HG02610 (cell line): ENCODE results near the gene LGR5.
"Not testable (repeated sequence)": the region's sequence is repeated elsewhere in the genome, so short reads cannot be mapped to it uniquely, and the experiment has no call there.

Source experiments
- ATAC-seq: cut with Tn5 transposase; IDR thresholded peaks from one replicate; pipeline ENCODE4 v1.9.1; 2021; ENCODE audit warnings: mild to moderate bottlenecking, moderate library complexity; ENCODE audit not compliant: unreplicated experiment

Gene LGR5

DNA sequence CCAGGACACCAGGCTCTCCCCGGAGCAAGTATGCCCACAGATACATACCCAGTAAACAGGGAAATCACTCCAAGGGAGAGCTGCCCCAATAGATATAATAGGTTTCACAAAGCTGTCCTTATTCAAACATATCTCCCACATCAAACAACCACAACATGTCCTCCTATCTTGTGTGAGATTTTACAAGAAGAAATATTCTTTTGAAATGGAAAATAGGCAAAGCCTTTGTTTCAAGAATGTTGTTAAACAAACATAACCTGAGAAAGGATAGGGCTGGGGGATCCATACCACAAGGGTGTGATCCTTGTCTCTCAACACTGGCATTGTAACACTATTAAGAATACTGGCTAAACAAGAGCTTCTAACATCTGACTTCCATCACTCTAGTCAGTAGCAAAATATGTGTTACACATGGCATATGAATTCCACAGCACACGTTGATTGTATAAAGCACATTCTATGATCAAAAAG, 32.9 kb downstream of the LGR5 start:
- ATAC-seq, result no peak

DNA sequence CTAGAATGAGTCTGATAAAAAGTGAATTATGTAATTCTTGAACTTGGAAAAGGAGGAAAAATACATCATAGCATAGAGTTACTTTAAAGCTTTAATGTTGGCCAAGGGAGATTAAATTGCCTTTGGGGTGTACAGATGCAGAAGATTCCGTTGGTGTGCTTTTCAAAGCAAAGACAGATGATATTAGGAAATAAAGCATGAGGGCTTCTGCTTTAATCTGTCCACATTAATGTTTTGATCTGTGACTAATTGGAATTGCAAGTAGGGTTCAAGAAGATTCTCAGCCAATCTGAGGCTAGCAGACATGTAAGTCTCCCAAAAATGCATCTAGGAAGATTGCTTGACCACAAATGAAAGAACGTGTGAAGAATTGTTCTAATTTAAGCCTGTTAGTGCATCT, 35.2 kb downstream of the LGR5 start:
- ATAC-seq, result no peak

DNA sequence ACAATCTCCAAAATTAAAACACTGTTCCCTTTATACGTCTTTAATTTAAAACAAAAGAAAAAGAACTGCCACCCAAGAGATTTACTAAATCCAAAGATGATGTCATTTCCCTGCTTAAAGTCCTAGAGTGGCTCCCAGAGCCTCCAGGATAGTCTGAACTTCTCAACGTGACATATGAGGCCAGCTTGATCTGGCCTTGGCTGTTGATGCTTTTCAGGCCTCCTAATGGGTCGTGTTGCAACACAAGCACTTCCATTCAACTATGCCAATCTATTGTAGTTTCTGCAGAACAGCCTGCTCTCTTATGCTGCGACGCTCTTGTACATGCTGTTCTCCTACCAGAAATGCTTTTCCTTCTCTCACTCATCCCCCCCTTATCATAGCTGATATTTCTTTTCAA, 35.7 kb downstream of the LGR5 start:
- no peak for ATAC-seq

DNA sequence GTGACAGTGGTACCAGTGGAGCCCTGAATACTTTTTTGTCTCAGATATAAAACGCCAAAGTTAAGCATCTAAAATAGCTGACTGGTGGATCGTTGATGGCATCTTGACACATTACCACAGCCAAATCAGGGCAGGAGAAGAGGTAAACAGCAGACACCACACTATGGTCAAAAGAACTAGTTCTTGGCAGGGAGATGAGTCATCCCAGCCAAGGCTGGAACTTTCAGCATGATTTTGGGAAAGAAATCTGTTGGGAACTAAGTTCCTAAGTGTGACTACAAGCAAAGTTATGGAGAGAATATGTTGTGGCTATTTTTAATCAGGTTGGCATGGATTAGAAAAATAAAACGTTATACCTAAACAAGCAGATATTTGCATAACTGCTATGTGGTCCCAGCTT, 36.9 kb downstream of the LGR5 start:
- no peak for ATAC-seq

DNA sequence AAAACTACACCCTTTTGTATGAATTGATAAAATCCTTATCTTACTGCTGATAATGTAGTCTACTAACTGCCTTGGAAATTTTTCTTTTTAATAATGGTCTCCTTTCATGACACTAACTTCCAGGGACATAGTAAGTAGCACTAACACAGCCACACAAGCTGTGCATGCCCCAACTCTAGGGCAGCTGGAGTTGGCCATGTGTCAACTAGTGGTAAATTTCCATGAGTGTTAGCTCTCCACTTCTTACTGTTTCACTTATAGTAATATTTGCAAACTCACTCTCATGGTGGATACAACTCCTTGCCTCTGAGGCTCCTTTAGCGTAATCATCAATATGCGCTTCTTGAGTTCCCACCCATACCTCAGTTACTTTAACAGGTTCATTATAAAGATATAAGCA, 38.0 kb downstream of the LGR5 start:
- ATAC-seq, result no peak

DNA sequence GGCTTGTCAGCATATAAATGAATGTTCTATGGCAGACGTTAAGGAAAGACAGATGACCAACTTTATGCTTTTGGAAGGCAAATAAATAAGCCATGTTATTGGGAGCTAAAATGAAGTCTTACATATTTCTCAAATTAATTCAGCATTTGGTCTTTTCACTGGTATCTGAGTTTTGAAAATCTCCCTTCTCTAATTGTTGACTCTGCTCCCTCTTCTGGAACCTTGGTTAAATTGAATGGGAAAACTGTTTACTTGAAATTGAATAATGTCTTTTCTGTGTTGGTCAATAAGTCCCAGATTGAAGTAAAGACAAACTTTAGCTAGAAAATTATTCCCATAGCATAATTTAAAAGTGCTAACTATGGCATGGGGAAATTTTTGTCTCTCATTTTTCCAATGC, 38.7 kb downstream of the LGR5 start:
- ATAC-seq, result no peak

DNA sequence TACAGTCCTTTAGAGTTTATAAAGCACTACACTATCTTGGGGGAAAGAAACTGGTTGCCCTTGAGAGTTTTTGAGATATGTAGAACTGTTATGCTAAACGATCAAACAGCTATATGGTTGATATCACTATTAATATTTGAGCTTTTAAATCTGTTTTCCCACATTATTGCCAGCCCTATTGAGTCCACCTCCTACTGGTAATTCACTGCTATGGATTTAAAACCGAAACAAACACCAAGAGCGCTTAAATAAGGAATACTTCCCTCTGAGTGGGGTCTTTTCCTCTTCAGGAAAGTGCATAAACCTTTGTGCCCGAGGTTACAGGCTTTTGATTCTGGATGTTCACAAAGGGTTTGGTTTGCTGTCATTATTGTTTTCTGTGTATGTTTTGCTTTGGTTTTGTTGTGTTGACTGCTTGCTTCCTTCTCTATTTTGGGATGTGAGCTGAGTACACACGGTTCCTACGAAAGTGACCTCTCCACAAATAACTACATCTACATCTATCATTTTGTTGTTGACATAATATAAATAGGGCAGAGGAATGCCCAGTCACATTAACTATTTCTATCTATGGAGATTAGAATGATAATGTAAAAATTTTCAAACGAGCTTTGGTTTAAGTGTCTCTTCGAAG, 44.8 kb downstream of the LGR5 start:
- ATAC-seq, result no peak

DNA sequence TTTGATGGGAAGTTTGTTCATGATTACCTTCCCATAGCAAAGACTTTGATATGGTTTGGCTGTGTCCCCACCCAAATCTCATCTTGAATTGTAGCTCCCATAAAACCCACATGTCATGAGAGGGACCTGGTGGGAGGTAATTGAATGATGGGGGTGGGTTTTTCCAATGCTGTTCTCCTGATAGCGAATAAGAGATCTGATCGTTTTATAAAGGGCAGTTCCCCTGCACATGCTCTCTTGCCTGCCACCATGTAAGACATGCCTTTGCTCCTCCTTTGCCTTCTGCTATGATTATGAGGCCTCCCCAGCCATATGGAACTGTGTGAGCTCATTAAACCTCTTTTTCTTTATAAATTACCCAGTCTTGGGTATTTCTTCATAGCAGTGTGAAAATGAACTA, 51.2 kb downstream of the LGR5 start:
- not testable (repeated sequence) for ATAC-seq

DNA sequence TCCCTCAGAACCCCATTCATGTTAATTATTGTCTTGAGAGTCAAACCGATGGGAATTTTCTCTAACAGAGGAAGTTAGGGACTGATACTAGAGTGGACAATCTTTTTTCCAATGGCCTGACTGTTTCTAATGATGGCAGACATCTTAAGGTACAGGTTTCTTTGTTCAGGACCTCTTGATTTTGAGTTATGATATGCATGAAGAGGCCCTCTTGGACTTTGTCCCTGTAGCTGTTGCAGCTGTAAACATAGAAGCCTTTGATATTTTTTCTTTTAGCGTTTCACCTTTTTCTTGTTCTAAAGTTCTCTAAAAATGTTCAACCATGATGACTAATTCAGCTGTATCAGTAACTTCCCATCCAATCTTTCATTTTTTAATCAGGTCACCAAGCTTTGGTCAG, 53.0 kb downstream of the LGR5 start:
- no peak for ATAC-seq

DNA sequence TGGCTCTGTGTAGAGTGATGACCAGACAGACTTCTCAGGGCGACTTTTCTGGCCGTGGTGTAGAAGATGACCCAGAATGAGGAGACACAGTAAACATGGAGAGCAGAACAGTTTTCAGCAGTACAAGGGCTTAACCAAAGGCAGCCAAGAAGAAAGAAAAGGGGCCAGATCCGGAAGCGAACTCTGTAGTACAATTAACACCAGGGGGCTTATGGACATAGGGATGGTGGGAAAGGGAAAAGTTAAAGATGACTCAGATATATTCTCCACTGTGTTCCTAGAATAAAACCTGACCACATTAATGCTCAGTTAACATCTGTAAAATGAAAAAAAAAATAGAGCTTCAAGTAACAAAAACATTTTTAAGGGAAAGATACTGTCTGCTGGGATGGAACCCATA, 60.2 kb downstream of the LGR5 start:
- ATAC-seq, result no peak

DNA sequence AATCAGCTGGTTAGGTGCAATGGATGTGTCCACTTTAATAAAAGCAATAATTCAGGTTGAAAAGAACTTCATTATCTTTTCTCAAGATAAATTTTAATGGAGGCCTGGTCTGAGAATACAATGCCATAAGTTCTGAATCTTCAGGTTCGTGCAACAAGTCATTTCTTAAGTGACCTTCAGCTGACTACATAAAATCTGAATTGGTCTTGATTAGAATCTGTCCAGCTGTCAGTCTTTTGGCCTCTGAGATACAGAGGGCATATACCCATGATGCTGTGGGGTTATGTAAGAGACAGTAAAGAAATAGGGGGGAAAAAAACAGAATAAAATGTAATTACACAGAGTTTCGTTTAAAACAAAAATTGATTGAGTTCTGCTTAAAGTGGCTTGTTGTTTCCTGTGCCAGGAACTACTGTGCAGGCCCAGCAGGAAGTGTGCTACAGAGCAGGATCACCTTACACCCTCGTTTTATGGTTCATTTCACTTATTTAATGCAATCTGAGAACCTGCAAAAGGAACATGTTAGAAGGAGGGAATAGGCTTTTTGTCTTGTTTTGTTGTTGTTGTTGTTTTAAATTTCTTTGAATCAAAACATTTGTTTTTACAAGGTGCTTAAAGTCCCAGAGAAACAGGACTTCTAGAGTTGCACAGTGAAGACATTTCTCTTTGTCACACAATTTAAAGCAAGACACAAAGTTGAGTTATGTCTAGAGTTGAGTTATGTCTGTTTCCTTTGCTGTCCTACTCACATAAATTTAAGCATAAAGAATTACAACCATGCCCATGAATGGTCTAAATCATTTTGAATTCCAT, 64.2 kb downstream of the LGR5 start:
- no peak for ATAC-seq

DNA sequence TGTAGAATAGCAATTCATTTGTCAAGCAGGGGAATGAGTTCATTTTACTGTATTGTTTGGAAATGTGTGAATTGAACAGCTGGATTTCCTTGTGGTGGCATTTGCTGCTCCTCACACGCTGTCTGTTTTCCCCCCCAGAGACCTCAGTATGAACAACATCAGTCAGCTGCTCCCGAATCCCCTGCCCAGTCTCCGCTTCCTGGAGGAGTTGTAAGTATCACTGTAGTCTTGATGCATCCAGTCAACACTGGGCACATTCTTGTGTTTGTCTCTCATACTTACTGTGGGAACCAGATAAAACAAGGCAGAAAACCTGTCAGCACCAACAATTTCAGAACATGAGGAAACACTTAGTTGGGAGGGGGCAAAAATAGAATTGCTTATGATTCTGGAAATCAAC, 64.9 kb downstream of the LGR5 start:
- no peak for ATAC-seq

DNA sequence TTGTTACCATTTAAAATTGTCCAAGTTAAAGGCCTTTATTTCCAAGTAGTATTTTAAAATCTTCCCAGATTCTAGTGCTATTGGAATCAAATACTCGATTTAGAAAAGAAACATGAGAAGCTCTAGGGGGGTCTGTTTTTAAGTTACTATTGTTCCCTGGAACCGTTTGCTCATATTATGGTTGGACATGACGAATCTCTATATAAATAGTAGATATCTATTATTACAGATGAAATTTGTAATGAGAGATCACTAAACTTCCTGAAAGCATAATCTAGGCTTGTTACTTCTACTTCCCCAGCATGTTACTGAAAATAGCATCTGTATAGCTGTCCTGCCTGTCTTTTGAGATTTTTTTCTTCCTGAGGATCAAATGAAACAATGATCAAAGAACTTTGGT, 70.1 kb downstream of the LGR5 start:
- ATAC-seq, result no peak

DNA sequence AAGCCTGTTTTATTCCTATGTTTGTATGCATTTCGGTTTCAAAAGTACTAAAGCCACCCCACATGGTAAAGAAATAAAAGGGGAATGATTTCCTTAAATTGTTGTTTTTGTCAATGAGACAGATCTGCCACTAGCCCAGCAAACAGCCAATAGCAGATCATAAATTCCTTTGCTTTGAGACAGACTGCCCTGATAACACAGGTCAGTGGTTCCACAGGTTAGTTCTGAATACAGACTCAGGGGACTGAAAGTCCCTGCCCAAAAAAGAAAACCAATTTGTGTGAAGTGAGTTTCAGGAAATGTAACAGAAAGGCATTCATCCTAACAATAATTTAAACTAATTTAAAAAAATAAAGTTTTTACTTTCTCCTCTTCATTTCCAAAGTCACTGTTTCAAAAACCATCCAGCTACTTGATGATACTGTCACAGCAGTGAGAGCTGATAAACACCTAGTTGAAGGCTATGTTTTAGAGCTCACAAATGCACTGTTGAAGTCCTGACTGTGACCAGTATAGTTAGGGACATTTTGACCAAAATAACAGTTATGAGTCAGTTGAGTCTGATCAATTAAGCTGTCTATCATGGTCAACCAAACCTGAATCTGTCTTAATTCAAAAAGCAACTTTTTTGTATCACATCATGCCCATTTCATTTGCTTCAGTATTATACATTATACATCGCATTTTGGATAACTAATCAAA, 77.7 kb downstream of the LGR5 start:
- no peak for ATAC-seq

DNA sequence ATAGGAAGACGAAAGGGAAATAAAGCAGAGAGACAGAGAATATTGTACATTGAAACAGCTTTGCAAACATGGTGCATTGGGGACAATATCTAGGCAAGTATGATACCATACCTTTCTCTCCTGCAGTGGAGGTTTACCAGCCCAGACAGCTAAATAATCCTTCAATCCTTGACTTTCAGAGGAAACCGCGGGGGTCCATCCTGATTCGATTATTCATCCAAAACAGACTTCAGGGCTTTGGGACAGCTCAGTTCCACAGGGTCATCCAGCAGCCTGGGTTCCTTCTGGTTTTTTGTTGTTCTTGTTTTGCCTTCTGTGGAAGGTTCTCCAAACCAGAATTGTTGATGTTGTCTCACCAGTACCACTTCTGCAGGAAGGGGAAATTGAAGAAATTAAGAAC, 81.5 kb downstream of the LGR5 start:
- no peak for ATAC-seq

DNA sequence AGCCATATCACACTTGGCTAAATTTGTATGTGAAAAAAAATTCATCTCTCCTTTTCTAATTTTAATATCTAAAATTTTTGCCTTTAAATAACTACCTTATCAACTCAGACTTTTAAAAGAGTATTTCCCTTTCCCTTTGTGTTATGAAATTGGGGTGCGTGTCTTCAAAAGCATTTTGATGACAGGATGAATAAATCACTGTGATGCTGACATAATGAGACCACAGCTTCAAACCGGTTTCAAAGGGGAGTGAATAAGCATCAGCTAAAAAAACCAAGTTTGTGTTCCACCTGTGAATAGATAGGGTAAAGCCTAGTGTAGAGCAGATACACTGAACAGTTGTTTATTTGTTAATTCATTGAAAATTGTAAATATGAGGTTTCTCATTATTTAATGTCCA, 85.0 kb downstream of the LGR5 start:
- no peak for ATAC-seq

DNA sequence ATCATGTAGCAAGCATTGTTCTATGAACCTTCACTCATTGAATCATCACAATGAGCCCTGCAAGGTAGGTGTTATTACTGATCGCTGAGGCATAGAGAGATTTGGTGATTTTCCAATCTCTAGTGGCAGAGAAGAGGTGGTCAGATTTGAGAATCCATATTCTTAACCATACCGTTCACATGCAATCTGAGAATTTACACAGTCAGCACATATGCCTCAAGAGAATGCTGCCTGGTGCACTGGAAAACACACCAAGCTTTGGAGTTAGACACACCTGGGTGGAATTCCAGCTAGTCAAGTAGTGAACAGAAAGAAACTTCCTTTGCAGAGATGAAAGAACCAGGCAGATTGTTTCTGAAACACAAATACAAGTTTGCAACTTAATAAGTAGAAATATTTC, 94.1 kb downstream of the LGR5 start:
- ATAC-seq, result no peak

DNA sequence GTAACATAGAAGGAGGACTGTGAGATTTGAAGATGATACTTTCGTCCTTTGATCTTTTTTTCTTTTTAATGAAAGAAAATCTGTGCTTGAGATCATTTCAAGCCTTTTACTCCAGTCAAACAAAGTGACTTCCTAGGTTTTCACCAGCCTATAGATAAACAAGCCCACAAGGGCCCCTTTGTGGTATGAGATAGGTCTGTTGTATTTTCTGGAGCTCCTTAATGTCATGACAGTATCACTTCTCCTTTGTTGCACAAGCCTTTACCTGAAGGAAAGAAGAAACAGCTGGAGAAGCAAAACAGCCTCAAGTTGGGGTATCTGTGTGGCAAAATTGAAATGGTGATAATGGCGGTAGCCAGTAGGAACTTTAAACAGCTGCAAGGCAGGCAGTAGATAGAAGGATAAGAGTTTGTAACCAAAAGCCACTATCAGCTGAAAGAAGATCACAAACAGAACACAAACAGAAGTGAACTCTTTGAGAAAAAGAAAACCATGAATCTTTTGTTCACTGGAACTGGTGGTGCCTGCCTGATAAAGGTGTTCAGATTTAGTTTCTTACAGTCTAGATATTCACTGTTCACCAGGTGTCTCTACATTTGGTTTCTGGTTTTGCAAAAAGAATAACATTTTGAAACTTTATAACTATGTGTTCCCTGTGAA, 96.8 kb downstream of the LGR5 start:
- no peak for ATAC-seq

DNA sequence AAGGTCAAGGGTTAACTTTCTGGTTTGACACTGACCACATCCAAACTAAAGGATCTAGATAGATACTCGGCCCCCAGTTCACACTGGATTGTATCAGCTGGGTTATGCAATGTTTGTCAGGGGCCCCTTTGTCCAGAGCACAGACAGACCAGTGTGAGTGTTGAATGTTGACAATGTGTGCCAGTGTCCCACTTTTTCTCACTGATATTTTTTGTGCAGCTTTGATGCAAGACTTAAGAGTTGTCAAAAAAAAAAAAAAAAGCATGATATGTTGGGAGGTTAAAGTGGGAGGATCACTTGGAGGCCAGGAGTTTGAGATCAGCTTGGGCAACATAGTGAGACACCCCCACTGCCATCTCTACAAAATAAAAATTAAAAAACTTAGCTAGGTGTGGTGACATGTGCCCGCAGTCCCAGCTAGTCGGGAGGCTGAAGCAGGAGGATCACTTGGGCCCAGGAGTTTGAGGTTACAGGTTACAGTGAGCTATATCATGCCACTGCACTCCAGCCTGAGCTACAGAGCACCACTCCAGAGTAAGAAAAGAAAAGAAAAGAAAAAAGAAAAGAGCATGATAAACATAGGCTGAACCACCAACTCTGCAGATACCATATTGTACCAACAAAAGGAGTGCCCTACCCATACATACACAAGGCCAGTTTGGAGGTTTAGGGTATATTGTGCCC, 97.5 kb downstream of the LGR5 start:
- ATAC-seq, result no peak

DNA sequence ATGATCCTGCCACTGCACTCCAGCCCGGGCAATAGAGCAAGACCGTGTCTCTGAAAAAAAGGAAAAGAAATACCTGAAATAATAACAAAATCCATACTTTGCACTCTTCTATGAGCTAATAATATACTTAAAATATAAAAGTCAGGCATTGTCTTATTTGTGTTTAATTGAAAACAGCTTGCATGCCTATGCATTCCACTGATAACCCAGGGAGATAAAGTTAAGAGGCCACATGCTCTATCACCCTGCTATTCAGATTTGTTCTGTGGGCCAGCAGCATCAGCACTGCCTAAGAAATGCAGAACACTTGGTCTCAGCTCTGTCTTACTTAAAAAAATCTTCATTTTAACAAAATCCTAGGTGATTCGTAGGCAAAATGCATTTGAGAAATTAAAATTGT, 99.2 kb downstream of the LGR5 start:
- no peak for ATAC-seq

DNA sequence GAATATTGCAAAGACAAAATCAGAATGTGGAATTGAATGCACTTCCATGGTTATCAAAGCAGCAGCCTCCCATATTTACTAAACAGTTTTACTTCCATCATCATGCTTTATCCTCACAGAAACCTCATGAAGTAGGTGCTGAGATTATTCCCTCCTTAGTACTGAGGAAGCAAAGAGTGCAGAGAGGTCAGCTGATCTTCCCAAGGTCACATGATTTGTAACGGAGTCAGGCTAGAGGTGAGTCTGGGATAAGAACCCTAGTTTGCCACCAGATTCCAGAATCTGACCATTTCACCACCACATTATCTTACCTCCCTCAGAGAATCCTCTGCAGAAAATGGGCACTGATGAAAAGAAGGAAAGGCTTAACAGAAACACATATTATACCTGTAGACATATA, 102.0 kb downstream of the LGR5 start:
- ATAC-seq, result no peak
